WERI-Rb-1 (cell line): ENCODE results near the gene AGRN.
"Not testable (repeated sequence)": the region's sequence is repeated elsewhere in the genome, so short reads cannot be mapped to it uniquely, and the experiment has no call there.

Source experiments
- DNase-seq: peaks from one replicate; pipeline ENCODE4 v3.0.0-alpha.2; 2020
- H3K27ac ChIP-seq: fragments of 250-450 bp; sonication (Bioruptor Pico); 2 replicates; pipeline ENCODE4 v1.5.1; 2020; ENCODE audit warnings: mild to moderate bottlenecking, moderate library complexity
- H3K27me3 ChIP-seq: fragments of 250-450 bp; sonication (Bioruptor Pico); 2 replicates; pipeline ENCODE4 v1.5.1; 2021; ENCODE audit warnings: mild to moderate bottlenecking, low read depth, moderate library complexity; ENCODE audit not compliant: insufficient read depth, severe bottlenecking
- H3K36me3 ChIP-seq: fragments of 250-450 bp; sonication (Bioruptor Pico); 2 replicates; pipeline ENCODE4 v1.5.1; 2020; ENCODE audit warnings: mild to moderate bottlenecking, moderate library complexity
- H3K4me3 ChIP-seq: 2 replicates; pipeline ENCODE4 v1.5.1; 2011; ENCODE audit warnings: low read depth, mild to moderate bottlenecking, control low read depth, low read length
- H3K9me3 ChIP-seq: fragments of 250-450 bp; sonication (Bioruptor Pico); 2 replicates; pipeline ENCODE4 v1.5.1; 2021; ENCODE audit warnings: mild to moderate bottlenecking, moderate library complexity; ENCODE audit not compliant: severe bottlenecking
- CTCF ChIP-seq: IDR thresholded peaks from 2 replicates; pipeline ENCODE4 v1.5.1; 2011; ENCODE audit warnings: low read depth, mild to moderate bottlenecking, control low read depth, inconsistent platforms, low read length

The AGRN gene

DNA sequence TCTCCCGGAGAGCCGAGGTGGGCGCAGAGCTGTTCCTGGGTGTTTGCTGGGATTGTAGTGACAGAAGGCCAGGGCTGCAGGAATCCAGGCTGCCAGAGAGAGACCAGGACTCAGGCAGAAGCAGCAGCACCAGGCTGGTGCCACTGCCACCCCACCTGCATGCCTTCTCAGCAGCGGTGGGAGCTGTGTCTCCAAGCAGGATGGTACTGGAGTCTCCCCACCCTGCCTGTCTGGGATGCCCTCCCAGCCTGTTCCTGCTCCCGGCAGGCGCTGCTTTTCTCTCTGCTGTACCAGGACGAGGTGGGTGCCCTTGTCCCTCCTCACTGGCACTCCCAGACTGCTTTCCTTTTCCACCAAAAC lies 15.5 kb upstream of the AGRN start:
- peak; percentile 11 for DNase-seq
- Histone ChIP-seq H3K27me3 (no peaks in the 10 kb centered on the region), H3K9me3 (no peaks in the 10 kb centered on the region), H3K4me3 (no peak overlapping the region), H3K27ac (peak overlapping the region; percentile 63), H3K36me3 (peaks cover 4% of the 10 kb centered on the region; the same call in 1 of the 2 replicates)
- no peak for TF ChIP-seq CTCF

- Histone ChIP-seq H3K27me3 (no peaks in the 10 kb centered on the region), H3K27ac (peak overlapping the region; percentile 63), H3K4me3 (peak overlapping the region; percentile 1; the same call in 1 of the 2 replicates), H3K36me3 (peaks cover 4% of the 10 kb centered on the region; the same call in 1 of the 2 replicates), H3K9me3 (no peaks in the 10 kb centered on the region)
- DNase-seq = peak; percentile 66
- no peak for TF ChIP-seq CTCF
Measured at GRCh38 chr1:1004780-1005697, 14.9 kb upstream of the AGRN start.

DNA sequence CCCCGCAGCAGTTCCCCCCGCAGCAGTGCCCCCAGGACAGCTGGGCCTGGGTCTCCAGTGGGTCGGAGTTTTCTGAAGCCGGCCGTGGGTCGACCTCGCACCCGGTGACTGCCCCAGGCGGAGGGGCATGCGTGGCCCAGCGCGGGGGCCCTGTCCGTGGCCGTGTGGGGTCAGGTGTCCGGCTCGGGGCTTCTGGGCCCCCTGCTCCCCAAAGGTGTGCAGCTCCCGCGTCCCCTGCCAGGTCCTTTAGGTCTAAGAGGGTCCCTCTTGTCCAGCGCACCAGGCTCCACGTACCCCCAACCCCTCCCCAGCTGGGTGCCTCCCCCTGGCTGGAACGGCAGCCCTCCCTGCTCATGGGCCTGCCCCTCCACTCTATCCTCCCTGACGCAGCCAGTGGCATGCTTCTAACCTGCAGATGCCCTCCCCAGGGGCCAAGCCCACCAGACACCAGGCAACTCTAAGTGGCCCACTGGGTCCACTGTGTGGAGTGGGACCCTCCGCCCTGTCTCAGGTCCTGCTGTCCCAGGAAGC lies 14.1 kb upstream of the AGRN start:
- no peak overlapping the region for H3K4me3 ChIP-seq
- no peak for TF ChIP-seq CTCF
- no peaks in the 10 kb centered on the region for H3K9me3 ChIP-seq
- peaks cover 4% of the 10 kb centered on the region; the same call in 1 of the 2 replicates for H3K36me3 ChIP-seq
- H3K27ac ChIP-seq = peak overlapping the region; percentile 63
- no peaks in the 10 kb centered on the region for H3K27me3 ChIP-seq
- DNase-seq = peak; percentile 11

DNA sequence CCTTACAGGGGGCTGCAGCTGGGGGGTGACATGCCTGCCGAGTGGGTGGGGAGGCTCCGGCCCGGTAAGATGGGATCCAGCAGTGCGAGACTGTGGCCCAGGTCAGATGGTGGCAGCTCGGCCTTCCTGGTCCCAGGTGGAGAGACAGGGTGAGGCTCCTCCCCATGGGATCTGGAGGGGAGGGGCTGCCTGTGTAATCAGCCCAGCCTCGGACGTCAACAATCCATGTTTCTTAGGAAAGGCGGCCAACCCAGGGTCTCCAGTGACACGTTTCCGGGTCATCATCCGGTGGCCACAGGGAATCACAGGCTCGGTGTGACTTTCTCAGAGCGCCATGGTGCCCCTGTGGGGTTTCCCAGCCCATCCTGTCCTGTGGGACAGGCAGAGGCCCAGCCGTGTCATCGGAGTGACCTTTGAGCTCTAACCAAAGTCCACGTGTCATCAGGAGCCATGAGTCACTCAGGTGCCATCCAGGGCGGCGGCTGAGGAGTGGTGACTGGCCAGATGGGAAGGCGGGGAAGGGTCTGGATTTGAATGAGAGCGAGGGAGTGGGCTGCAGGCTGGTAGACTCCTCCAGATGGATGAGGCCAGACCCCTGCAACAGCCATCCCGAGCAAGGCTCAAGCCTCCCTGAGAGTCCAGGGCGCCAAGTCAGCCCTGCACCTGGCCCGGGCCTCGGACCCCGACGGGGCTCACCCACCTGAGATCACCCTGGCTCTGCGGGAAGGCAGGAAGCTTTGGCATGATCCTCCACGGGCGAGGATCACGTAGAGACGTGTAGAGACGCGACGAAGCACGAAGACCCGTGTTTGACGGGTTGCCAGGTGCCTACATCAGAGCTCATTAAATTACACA lies 13.4 kb upstream of the AGRN start:
- peak; percentile 44 for DNase-seq
- Histone ChIP-seq H3K4me3 (no peak overlapping the region), H3K36me3 (peaks cover 4% of the 10 kb centered on the region; the same call in 1 of the 2 replicates), H3K27me3 (no peaks in the 10 kb centered on the region), H3K9me3 (no peaks in the 10 kb centered on the region), H3K27ac (peak overlapping the region; percentile 63; the same call in 1 of the 2 replicates)
- no peak for TF ChIP-seq CTCF

GRCh38 chr1:1010131-1010530 lies 9.8 kb upstream of the AGRN start:
- H3K27me3 ChIP-seq, H3K27ac ChIP-seq, H3K9me3 ChIP-seq, H3K4me3 ChIP-seq, DNase-seq, H3K36me3 ChIP-seq: not testable (repeated sequence)
